RPMI7951 (cell line): ENCODE measurements around the gene GRHL1. TPM values are rescaled to one million over a fixed set of nuclear protein-coding genes. Genes with fewer than 3 reads are reported as not detected.
"Not testable (repeated sequence)": the region's sequence is repeated elsewhere in the genome, so short reads cannot be mapped to it uniquely, and the experiment has no call there.

Experiments
- DNase-seq: peaks from one replicate; pipeline ENCODE4 v3.0.0-alpha.2; 2012; ENCODE audit warnings: low read depth
- total RNA-seq: library from RNA; depleted of rRNA; stranded (reverse); fragments of >200 nt; shearing (Covaris generic); gene quantifications from 2 replicates; pipeline ENCODE4 v1.2.3, GENCODE V29; 2014

Gene GRHL1
- total RNA-seq, 1 experiment from 2014 or later = 0.36 TPM

DNA sequence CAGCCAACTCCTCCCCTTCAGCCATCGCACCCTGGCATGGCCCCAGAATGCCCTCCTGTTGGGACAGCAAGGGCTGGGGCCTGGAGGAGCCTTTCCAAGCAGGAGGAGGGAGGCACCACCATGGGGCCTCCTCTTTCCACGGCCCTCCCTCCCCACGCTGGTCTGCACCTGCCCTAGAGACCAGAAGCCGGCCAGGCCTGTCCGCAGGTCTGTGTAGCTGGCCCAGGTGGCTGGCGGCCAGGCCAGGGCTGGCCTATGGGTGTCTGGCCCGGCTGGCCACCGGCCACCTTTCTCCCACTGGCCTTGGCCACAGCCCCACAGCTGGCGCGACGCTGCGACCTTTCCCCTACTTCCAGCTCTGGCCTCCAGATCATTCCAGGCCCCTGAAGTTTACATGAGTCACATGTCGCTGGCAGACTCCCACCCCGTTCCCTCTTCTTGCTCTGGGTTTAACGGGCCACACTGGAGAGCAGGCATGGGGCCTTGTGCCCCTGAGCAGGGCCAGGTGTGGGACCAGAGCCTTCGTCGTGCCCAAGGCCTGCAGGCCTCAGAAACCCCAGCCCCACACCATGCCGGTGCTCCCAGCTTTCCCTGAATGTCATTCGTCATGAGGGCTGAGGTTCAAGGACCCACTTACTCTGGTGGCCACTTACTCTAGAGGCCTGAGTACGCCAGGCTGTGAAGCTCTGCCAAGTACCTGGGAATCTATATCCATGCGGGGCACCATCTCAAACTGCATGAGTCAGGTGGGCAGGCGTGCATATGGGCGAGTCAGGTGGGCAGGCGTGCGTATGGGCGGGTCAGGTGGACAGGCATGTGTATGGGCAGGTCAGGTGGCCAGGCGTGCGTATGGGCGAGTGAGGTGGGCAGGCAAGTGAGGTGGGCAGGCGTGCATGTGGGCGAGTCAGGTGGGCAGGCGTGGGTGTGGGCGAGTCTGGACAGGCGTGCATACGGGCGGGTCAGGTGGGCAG is 58.6 kb downstream of the GRHL1 start:
- peak; percentile 28 for DNase-seq

GRCh38 chr2:10010861-10011605 is 59.5 kb downstream of the GRHL1 start:
- not testable (repeated sequence) for DNase-seq

DNA sequence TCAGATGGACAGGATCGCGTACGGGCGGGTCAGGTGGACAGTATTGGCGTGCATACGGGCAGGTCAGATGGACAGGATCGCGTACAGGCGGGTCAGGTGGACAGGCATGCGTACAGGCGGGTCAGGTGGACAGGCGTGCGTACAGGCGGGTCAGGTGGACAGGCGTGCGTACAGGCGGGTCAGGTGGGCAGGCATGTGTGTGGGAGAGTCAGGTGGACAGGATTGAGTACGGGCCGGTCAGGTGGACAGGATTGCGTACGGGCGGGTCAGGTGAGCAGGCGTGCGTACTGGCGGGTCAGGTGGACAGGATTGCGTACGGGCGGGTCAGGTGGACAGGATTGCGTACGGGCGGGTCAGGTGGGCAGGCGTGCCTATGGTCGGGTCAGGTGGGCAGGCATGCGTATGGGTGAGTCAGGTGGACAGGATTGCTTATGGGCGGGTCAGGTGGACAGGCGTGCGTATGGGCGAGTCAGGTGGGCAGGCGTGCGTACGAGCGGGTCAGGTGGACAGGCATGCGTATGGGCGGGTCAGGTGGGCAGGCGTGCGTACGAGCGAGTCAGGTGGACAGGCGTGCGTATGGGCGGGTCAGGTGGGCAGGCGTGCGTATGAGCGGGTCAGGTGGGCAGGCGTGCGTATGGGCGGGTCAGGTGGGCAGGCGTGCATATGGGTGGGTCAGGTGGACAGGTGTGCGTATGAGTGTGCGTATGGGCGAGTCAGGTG is 60.3 kb downstream of the GRHL1 start:
- DNase-seq = not testable (repeated sequence)

DNA sequence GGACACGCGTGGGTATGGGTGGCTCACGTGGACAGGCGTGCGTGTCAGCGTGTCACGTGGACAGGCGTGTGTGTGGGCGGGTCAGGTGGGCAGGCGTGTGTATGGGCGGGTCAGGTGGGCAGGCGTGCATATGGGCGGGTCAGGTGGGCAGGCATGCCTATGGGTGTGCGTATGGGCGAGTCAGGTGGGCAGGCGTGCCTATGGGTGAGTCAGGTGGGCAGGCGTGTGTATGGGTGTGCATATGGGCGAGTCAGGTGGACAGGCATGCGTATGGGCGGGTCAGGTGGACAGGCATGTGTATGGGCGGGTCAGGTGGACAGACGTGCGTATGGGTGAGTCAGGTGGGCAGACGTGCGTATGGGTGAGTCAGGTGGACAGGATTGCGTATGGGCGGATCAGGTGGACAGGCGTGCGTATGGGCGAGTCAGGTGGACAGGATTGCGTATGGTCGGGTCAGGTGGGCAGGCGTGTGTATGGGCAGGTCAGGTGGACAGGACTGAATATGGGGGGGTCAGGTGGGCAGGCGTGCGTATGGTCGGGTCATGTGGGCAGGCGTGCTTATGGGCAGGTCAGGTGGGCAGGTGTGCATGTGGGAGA is 61.0 kb downstream of the GRHL1 start:
- DNase-seq = not testable (repeated sequence)

GRCh38 chr2:10012963-10013461 is 61.5 kb downstream of the GRHL1 start:
- DNase-seq = no peak

GRCh38 chr2:10013651-10014417 is 62.3 kb downstream of the GRHL1 start:
- not testable (repeated sequence) for DNase-seq

- no peak for DNase-seq
Measured at GRCh38 chr2:10014418-10015190, 63.1 kb downstream of the GRHL1 start.

DNA sequence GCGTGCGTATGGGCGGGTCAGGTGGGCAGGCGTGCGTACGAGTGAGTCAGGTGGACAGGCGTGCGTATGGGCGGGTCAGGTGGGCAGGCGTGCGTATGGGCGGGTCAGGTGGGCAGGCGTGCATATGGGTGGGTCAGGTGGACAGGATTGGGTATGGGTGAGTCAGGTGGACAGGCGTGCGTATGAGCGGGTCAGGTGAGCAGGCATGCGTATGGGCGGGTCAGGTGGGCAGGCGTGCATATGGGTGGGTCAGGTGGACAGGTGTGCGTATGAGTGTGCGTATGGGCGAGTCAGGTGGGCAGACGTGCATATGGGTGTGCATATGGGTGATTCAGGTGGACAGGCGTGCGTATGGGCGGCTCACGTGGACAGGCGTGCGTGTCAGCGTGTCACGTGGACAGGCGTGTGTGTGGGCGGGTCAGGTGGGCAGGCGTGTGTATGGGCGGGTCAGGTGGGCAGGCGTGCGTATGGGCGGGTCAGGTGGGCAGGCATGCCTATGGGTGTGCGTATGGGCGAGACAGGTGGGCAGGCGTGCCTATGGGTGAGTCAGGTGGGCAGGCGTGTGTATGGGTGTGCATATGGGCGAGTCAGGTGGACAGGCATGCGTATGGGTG is 64.0 kb downstream of the GRHL1 start:
- DNase-seq = not testable (repeated sequence)

DNA sequence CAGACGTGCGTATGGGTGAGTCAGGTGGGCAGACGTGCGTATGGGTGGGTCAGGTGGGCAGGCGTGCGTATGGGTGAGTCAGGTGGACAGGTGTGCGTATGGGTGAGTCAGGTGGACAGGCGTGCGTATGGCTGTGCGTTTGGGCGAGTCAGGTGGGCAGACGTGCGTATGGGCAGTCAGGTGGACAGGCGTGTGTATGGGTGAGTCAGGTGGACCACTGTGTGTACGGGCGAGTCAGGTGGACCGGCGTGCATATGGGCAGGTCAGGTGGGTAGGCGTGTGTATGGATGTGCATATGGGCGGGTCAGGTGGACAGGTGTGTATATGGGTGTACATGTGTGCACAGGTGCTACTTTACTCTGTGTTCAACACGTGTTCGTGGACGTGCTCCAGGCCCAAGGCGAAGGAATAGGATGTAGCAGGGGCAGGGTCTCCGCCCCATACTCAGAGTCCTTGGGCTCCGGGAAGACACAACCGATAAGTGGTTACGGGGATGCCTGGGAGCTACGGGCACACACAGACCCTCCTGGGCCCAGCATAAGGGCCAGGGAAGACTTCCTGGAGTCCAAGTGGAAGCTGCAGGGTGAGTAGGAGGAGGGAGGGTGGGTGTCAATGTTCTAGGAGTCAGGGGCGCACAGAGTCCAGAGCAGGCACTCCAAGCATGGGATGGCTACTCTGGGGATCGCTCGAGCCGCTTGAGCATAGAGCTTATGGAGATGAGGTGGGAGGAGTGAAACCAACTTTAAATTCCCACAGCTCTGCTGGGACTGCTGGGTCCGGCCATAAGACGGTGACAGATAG is 64.7 kb downstream of the GRHL1 start:
- DNase-seq = peak; percentile 16

- no peak for DNase-seq
Measured at GRCh38 chr2:10016802-10017258, 65.3 kb downstream of the GRHL1 start.

GRCh38 chr2:10017313-10017941 is 65.9 kb downstream of the GRHL1 start:
- no peak for DNase-seq

DNA sequence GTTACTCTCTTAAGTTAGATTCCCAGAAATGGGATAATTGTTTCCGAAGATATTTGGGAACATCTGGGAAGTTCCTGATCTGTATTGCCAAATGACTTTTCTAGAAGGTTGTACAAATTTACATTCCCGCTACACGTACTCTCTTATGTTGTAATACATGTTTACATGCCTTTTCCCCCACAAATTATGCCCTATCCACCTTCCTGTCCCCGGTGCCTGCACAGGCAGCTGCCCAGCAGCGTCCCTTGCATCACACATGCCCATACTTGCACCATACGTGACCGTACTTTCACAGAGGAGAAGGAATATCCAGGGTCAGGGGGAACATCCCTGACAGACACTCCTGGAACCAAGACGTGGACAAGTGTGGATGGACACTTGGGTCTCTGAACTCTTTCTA is 67.7 kb downstream of the GRHL1 start:
- DNase-seq = no peak

DNA sequence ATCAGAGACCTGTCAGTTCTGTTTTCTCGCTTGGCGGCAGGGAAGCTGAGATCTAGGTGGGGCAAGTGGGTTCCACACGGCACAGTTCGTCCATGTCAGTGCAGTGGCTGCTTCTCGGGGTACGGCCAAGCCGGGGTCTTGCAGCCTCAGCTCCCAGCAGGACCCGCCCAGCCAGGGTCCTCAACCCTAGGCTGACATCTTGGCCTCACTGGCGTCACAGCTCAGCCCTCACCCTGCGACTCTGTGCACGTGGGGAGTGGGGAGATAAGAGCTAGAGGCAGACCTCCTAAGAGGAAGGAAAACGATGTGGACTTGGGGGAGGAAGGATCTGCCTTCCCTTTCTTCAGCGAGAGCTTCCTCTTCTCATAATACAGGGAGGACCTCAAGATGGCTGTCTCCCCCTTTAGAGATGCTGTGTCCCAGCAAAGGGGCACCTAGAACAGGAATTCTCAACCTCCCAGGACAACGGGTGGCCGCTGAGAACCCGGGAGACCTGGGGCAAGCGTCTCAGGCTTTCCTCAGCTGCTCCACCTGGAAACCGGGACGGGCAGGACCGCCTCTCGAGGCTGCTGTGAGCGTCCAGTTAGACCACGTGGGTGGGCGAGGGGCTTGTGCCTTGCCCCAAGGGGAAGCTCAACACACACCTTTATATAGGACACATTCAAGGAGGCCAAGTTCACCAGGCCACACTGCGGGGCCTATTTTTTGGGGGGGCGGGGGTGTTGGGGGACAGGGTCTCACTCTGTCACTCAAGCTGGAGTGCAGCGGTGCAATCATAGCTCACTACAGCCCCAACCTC is 68.3 kb downstream of the GRHL1 start:
- no peak for DNase-seq

DNA sequence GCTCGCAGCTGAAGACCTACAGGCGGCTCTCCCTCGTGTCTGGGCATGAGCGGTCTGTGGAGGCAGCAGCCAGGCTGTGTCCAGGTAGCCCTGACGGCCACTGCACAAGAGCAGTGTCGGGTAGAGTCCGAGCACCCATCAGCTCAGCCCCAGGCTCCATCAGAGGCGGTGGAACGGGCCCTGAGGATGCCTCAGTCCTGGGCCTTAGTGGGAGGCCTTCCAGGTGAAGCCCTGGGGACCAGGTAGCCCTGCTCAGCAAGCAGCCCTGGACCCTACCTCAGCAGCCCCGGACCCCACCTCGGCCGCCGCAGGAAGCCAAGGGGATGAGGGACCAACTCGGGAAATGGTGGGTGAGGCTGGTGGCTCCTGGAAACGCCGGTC is 70.5 kb downstream of the GRHL1 start:
- no peak for DNase-seq

DNA sequence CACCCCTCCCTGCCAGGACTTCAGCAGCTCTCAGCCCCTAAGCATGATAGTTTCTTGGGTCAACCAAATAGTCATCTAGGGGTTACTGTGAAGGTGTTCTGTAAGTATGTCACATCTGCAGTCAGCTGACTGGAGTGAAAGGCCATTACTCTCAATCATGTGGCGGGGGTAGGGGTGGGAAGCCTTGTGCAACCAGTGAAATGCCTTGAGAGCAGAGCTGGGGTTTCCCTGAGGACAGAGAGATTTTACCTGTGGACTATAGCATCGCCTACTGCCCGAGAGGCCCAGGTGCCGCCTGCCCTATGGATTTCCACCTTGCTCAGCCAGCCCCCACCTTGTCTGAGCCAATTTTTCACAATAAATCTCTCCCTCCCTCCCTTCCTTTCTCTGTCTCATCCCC is 71.0 kb downstream of the GRHL1 start:
- DNase-seq = no peak

DNA sequence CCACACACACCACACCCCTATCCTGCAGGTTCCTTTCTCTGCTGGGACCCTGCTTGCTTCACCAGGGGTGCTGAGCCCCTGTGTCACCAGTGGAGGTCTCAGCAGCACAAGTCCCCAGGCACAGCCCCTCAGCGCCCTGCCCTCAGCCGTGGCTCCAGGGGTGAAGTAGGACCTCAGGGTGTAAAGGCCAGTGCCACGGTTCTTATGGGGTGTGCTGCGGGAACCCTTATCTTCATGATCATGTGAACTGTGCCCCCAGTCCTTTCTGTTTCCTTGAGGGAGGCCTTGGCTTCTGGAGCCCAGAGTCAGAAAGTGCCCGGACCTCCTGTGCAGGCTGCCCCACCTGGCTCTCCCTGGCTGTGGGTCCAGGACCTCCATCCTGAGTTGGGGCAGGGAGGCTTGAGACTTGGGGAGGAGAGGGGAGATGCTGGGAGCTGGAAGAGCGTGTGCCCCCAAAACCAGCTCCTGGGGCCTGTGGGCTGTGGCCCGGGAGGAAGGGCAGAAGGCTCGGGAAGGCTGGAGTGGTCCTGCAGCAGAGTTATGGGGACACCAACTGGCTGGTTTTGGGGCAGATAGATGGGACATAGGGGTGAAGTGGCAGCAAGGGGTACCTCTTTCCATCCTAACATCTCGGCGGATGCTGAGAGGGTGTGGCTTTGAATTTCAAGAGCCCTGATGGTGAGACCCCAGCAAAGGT is 71.6 kb downstream of the GRHL1 start:
- no peak for DNase-seq
